Muscle of leg (tissue), 11 donors: Measurements from ENCODE around the gene NUDT9. TPM values are rescaled to one million over a fixed set of nuclear protein-coding genes. Genes with fewer than 3 reads are reported as not detected.
"Not testable (repeated sequence)": the region's sequence is repeated elsewhere in the genome, so short reads cannot be mapped to it uniquely, and the experiment has no call there.

ENCODE experiments used
- DNase-seq: peaks from one replicate; pipeline ENCODE4 v3.0.0; 2013
- H3K27ac ChIP-seq: one replicate; pipeline ENCODE4 v1.5.1; 2013; ENCODE audit warnings: mild to moderate bottlenecking, low read length, control low read depth
- H3K27me3 ChIP-seq: one replicate; pipeline ENCODE4 v1.6.1; 2013; ENCODE audit warnings: low read length; ENCODE audit not compliant: control insufficient read depth, insufficient read depth
- H3K36me3 ChIP-seq: one replicate; pipeline ENCODE4 v1.6.1; 2013; ENCODE audit warnings: low read length; ENCODE audit not compliant: control insufficient read depth, insufficient read depth
- H3K4me1 ChIP-seq: one replicate; pipeline ENCODE4 v1.6.1; 2013; ENCODE audit warnings: low read length; ENCODE audit not compliant: control insufficient read depth, insufficient read depth
- H3K4me3 ChIP-seq: one replicate; pipeline ENCODE4 v1.5.1; 2013; ENCODE audit warnings: low read length, control low read depth
- H3K9me3 ChIP-seq: replicated peaks from 2 replicates; pipeline ENCODE4 v1.6.1; 2013; ENCODE audit warnings: low read depth, low read length; ENCODE audit not compliant: control insufficient read depth
- WGBS: methylation state at CpG from one replicate; pipeline ENCODE4 v1.1.5; 2013; ENCODE audit warnings: missing lambda C conversion rate; ENCODE audit not compliant: insufficient coverage; 5-methylcytosine and 5-hydroxymethylcytosine counted together
- polyA plus RNA-seq, 8 donors: library from polyadenylated mRNA; unstranded; fragments of 120-200 nt; gene quantifications; one replicate each; pipeline versions ENCODE4 v1.2.1 to v1.2.3, GENCODE V29; 2013; ENCODE audit warnings: inconsistent platforms in 1 of 8, low replicate concordance in 1 of 8; ENCODE audit not compliant: insufficient read length in 8 of 8, insufficient read depth in 1 of 8
- total RNA-seq: library from RNA; stranded (reverse); fragments of 120-200 nt; gene quantifications from one replicate; pipeline ENCODE4 v1.2.4, GENCODE V29; 2013

Gene NUDT9
- total and polyA plus RNA-seq, 9 donors = 10.7 to 35.7 (median 28.7) TPM

DNA sequence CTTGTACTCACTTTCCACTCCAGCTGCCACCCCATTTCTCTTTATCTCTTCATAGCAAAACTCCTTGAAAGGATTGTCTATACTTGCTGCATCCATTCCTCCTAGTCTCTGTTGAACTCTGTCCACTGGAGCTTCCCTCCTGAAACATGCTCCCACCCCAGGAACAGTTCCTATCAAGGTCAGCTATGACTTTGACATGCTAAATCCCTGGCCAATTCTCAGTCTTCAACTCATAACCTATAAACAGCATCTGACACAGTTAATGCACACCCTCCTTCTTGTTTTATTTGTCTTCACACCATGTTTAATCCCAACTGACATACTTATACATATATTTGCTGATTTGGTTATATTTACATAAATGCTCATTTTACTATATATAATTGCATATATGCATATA lies 59.0 kb downstream of the NUDT9 start:
- H3K36me3 ChIP-seq = peaks cover 30% of the 10 kb centered on the region

GRCh38 chr4:87483247-87483646 lies 60.9 kb downstream of the NUDT9 start:
- H3K27me3 ChIP-seq, H3K4me1 ChIP-seq, H3K9me3 ChIP-seq, H3K4me3 ChIP-seq, H3K27ac ChIP-seq, DNase-seq: not testable (repeated sequence)
- peaks cover 28% of the 10 kb centered on the region for H3K36me3 ChIP-seq

More for the DNA sequence above, 59.0 kb downstream of the NUDT9 start:
- no peak overlapping the region for H3K27ac ChIP-seq
- no peak for DNase-seq
- no peak overlapping the region for H3K4me3 ChIP-seq
- H3K27me3 ChIP-seq = no peaks in the 10 kb centered on the region
- H3K9me3 ChIP-seq = peaks cover 5% of the 10 kb centered on the region
- no peaks in the 10 kb centered on the region for H3K4me1 ChIP-seq

DNA sequence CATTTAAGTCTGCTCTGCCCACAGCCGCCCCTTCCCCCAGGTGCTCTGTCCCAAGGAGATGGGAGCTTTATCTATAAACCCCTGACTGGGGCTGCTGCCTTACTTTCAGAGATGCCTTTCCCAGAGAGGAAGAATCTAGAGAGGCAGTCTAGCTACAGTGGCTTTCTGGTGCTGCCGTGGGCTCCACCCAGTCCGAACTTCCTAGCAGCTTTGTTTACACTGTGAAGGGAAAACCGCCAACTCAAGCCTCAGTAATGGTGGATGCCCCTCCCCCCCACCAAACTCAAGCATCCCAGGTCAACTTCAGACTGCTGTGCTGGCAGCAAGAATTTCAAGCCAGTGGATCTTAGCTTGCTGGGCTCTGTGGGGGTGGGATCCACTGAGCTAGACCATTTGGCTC lies 66.3 kb downstream of the NUDT9 start:
- not testable (repeated sequence) for DNase-seq, H3K4me1 ChIP-seq, H3K27ac ChIP-seq, H3K27me3 ChIP-seq, H3K9me3 ChIP-seq, H3K4me3 ChIP-seq
- H3K36me3 ChIP-seq = peaks cover 45% of the 10 kb centered on the region
- WGBS = 76% methylated on average over 2 of the region's 4 CpGs

- H3K27ac ChIP-seq = peak overlapping the region; percentile 76
- WGBS = 40% methylated on average over 1 of the region's 2 CpGs
- peaks cover 4% of the 10 kb centered on the region for H3K9me3 ChIP-seq
- H3K4me3 ChIP-seq = no peak overlapping the region
- peaks cover 52% of the 10 kb centered on the region for H3K36me3 ChIP-seq
- peak; percentile 88 for DNase-seq
- H3K27me3 ChIP-seq = no peaks in the 10 kb centered on the region
- H3K4me1 ChIP-seq = no peaks in the 10 kb centered on the region
Measured at GRCh38 chr4:87489678-87490077, 67.3 kb downstream of the NUDT9 start.

DNA sequence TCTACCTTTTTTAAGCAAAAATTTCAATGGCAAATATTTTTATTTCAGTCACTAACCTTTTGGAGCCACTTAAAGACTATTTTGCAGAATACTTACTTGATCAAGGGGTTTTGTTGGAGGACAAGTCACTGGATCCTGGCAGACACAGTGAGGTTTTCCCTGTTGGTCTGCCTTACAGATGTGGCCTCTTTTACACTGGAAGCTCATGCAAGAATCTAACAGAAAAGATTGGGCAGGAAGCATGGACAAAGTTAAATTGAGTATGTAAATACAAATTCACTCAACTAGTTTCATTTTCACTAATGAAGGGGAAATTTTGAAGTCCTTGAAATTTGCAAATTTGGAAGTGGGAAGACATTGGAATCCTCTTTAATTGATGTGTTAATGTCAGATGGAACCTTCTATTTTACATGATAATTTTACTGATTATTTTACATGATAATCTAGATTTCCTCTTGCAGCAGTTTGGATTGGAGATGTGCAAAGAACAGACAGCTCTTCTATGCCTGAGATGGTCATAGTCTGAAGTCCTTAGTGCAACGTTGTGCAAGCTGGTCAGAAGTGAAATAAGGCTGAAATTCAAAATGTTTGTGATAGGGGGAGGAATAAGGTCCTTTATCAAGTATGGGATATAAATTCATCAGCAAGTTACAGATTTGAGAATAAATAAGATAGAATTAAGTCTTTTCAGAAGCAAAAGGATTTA lies 68.4 kb downstream of the NUDT9 start:
- Histone ChIP-seq H3K4me1 (no peaks in the 10 kb centered on the region), H3K27me3 (no peaks in the 10 kb centered on the region), H3K27ac (peak overlapping the region; percentile 76), H3K9me3 (peaks cover 2% of the 10 kb centered on the region), H3K4me3 (no peak overlapping the region), H3K36me3 (peaks cover 52% of the 10 kb centered on the region)
- 83% methylated on average over 1 of the region's 1 CpG for WGBS
- DNase-seq = peak; percentile 32

DNA sequence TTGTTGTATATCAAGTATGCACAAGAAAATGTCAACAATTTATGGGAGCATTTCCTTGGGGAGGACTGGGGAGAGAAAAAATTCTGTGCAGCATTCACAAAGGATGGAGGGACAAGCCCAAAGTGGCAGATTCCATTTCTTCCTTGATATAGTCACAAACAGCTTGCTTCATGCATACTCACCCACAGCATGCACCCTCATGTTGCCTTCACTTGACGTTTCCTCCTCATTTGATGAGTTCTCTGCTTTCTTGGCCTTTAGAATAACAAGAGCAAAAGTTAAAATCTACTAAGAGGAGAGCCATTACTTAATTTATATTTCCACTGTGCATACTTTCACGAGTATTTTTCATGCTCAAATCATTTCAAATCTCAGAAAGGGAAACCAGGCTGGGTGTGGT lies 69.1 kb downstream of the NUDT9 start:
- no peak overlapping the region for H3K4me3 ChIP-seq
- H3K27ac ChIP-seq = peak overlapping the region; percentile 24
- DNase-seq = no peak
- H3K36me3 ChIP-seq = peaks cover 52% of the 10 kb centered on the region
- no CpG with 5 or more reads among the region's 2 CpGs for WGBS
- H3K27me3 ChIP-seq = no peaks in the 10 kb centered on the region
- H3K4me1 ChIP-seq = no peaks in the 10 kb centered on the region
- H3K9me3 ChIP-seq = peaks cover 2% of the 10 kb centered on the region

GRCh38 chr4:87491851-87492250 lies 69.5 kb downstream of the NUDT9 start:
- not testable (repeated sequence) for H3K4me1 ChIP-seq

GRCh38 chr4:87493115-87493514 lies 70.7 kb downstream of the NUDT9 start:
- H3K4me1 ChIP-seq = peaks cover 6% of the 10 kb centered on the region
- no peak overlapping the region for H3K27ac ChIP-seq
- peaks cover 49% of the 10 kb centered on the region for H3K36me3 ChIP-seq

More at GRCh38 chr4:87491851-87492250, 69.5 kb downstream of the NUDT9 start:
- not testable (repeated sequence) for H3K27me3 ChIP-seq, DNase-seq, H3K9me3 ChIP-seq, H3K27ac ChIP-seq, H3K4me3 ChIP-seq
- no CpG with 5 or more reads among the region's 2 CpGs for WGBS
- peaks cover 52% of the 10 kb centered on the region for H3K36me3 ChIP-seq

DNA sequence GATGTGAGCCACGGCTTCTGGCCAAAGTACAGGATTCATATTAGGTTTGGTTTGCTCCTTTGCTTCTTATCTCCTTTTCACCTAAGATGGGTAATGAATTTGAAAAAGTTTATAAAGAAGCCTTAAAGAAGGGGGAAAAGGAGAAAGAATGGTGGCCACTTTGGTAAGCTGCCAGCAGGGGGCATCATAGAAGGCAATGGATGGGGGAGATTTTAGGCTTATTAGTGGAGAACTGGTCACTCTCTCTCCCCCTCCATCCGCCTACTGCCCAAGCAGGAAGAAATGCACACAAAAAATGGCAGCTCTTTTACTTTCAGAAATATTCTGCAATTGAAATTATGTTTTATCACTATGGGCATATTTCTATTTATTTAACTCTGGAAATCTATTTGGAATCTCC lies 74.8 kb downstream of the NUDT9 start:
- DNase-seq = peak; percentile 26
- no peak overlapping the region for H3K4me3 ChIP-seq
- no CpG with 5 or more reads among the region's 2 CpGs for WGBS
- H3K4me1 ChIP-seq = peaks cover 8% of the 10 kb centered on the region
- H3K27me3 ChIP-seq = no peaks in the 10 kb centered on the region
- H3K36me3 ChIP-seq = peaks cover 18% of the 10 kb centered on the region
- H3K9me3 ChIP-seq = no peaks in the 10 kb centered on the region
- peak overlapping the region; percentile 89 for H3K27ac ChIP-seq

More at GRCh38 chr4:87493115-87493514, 70.7 kb downstream of the NUDT9 start:
- no peak overlapping the region for H3K4me3 ChIP-seq
- no peak for DNase-seq
- no peaks in the 10 kb centered on the region for H3K27me3 ChIP-seq
- 80% methylated on average over 1 of the region's 3 CpGs for WGBS
- H3K9me3 ChIP-seq = peaks cover 2% of the 10 kb centered on the region

DNA sequence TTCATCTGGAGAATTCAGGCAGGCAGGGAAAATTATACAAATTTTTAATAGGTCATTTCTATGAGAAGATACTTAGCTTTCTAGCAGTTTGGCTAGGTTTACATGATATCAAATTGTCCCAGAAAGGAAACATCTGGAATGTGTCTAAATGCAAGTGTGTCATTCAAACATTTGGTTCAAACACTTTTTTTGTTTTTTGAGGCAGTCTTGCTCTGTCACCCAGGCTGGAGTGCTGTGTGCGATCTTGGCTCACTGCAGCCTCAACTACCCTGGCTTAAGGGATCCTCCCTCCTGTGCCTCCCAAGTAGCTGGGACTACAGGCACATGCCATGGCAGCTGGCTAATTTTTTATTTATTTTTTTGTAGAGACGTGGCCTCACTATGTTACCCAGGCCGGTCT lies 75.2 kb downstream of the NUDT9 start:
- Histone ChIP-seq H3K9me3 (no peaks in the 10 kb centered on the region), H3K36me3 (peaks cover 17% of the 10 kb centered on the region), H3K4me3 (no peak overlapping the region), H3K27ac (peak overlapping the region; percentile 89), H3K27me3 (no peaks in the 10 kb centered on the region), H3K4me1 (peaks cover 8% of the 10 kb centered on the region)
- WGBS = 75% methylated on average over 1 of the region's 3 CpGs
- DNase-seq = peak; percentile 59

DNA sequence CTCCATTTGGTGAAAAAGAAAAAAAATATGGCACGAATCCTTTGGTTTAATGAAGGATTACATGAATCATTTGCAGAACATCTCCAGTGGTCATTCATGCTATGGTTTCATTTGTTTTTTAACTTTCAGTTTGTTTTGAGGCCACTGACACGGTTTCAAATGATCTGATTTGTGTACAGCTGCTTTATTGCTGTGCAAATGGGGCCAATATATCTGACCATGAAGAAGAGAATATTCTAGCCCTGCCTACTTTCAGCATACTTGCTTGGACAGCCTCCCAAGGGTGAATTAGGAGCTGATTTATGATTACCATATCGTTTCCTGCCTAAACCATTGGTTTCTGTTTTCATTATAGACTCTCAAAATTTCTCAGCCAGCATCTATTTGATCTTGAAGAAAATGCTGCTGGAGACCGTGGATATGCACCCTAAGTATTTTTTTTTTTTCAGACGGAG lies 76.1 kb downstream of the NUDT9 start:
- WGBS = 0% methylated on average over 1 of the region's 5 CpGs
- Histone ChIP-seq H3K9me3 (no peaks in the 10 kb centered on the region), H3K4me3 (no peak overlapping the region), H3K27ac (peak overlapping the region; percentile 89), H3K4me1 (peaks cover 15% of the 10 kb centered on the region), H3K27me3 (no peaks in the 10 kb centered on the region), H3K36me3 (peaks cover 8% of the 10 kb centered on the region)
- DNase-seq = peak; percentile 94
